Measurements from ENCODE around the gene ATP1A4.

- TF ChIP-seq CTCF (IDR thresholded peaks at IDR 0.05), result no peak
- no peak for TF ChIP-seq POLR2A (IDR thresholded peaks at IDR 0.05)
Measured at GRCh38 chr1:160197231-160197630, 45.8 kb downstream of the ATP1A4 start.

All from right lobe of liver (tissue), 4 donors.